ENCODE measurements around the gene SP9.
"Not testable (repeated sequence)": the region's sequence is repeated elsewhere in the genome, so short reads cannot be mapped to it uniquely, and the experiment has no call there.

SP9 gene

DNA sequence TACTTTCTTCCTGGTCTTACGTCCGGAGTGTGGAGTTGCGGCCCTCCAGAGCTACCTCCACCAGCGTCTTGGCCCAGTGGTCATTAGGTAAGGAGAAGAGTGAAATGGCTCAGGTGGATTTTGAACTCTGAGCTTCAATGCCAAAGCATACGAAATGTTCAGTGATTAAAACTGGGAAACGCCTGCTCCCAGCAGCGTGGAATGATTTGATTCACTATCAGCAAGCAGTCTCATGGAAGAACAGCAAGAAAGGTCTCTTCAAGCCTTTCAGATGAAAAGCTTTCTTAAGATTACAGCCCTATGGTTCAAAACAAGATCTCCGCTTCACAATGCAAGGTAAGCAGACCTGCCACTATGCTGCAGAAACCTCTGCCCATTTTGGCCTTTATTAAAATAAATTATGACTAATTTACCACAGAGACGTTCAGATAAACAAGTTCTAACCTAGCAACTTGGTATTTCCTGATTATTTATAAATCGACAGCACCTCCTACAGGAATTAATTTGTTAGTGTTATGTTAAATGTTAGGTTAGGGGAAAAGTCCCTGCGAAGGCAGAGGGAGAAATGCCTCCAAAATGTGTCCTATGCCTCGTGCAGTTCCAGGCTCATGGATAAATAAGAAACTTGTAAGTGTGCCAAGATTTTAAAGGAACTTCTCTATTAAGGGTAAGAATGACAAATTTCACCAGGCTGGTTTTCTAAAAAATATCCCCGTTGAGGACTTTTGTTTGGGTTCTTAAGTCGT is 10.1 kb downstream of the SP9 start:
- peak; percentile 36 for DNase-seq (ENCODE audit: low spot score)

DNA sequence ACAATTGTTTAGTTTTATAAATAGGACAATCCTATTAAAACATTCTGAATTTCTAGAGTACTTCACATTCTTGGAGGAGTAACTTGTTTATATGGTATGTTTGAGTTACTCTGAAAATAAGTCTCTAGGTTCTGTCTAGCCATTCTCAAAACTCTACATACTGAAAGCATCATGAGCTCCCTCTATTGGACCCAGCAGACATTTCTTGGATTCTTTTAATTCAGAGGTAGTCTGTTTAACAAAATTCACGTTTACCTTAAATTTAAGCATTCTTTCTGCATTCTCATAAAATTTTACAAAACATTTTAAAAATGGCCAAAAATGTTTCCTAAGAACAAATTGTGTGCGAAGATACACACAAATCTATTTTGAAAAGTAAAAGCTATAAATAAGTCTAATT is 15.3 kb downstream of the SP9 start:
- DNase-seq (ENCODE audit: low spot score): no peak

DNA sequence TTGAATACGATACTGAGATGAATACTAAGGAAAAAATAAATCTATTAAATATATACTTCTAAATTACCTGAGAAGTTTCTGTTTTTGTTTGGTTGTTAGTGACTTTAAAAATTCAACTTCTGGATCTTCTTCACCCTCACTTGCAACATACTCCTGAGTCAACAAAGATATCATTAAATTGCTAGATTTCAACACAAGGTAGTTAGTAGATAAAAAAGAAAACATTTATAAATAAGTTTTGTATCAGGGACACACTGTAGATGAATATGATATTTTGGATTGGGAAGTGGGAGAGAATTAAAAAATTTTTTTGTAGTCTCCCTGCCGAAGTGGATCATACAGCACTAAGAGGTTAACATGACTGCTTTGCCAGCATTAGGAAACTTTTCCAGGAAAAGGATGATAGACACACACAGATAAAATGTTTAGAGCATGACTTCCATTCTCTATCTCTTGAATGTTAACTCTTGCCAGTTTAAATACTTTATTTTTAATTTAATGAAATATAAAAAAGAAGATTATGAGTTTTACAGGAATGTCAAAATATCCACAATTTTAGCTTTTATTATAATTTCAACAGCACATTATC is 15.9 kb downstream of the SP9 start:
- DNase-seq (ENCODE audit: low spot score): no peak

DNA sequence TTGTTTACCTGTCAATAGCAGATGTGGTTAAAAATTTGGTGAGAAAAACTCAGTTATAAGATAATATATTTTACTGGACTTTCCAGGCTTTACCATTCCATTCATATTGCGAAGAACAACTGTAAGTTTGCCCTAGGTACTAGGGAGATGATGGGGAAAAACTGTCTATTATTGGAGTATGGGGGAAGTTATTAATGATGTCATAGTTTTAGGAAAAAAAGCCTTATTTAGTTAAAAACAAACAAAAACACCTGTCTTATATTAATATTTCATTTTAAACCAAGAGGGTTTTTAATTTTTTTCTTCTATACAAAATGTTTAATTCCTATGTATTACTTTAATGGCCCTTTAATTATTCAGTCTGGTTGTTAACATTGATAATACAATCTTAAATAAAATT is 18.2 kb downstream of the SP9 start:
- no peak for DNase-seq (ENCODE audit: low spot score)

DNA sequence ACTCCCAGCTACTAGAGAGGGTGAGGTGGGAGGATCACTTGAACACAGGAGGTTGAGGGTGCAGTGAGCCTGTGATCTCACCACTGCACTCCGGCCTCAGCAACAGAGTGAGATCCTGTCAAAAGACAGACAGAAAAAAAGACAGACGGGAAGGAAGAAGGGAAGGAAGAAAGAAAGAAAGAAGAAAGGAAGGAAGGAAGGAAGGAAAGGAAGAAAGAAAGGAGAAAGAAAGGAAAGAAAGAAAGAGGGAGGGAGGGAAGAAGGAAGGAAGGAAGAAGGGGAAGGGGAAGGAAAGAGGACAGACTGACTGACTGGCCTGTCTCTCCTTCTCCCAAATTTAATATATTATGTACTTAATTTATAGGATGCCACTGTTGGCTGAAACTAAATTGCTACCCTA is 21.6 kb downstream of the SP9 start:
- DNase-seq (ENCODE audit: low spot score): no peak

DNA sequence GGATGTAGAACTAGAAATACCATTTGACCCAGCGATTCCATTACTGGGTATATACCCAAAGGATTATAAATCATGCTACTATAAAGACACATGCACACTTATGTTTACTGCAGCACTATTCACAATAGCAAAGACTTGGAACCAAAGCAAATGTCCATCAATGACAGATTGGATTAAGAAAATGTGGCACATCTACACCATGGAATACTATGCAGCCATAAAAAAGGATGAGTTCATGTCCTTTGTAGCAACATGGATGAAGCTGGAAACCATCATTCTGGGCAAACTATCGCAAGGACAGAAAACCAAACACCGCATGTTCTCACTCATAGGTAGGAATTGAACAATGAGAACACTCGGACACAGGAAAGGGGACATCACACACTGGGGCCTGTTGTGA is 24.9 kb downstream of the SP9 start:
- not testable (repeated sequence) for DNase-seq (ENCODE audit: low spot score)

DNA sequence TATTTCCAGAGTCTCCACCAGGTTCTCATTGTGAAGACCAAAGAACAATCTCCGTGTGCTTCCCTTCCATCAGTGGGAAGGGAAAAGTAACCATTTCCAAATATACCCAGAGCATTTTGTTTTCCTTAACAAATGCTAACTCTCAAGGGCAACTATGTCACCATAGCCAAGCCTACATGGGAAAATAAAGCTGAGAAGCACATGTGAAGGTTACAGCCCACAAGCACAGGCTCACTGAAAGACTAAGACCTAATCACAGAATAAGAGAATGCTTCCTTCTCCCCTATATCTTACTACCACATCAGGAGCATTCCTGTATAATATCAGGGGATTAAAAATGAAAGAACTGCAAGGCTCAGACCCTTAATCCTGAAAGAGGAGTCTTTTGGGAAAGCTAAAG is 28.2 kb downstream of the SP9 start:
- DNase-seq (ENCODE audit: low spot score): no peak

DNA sequence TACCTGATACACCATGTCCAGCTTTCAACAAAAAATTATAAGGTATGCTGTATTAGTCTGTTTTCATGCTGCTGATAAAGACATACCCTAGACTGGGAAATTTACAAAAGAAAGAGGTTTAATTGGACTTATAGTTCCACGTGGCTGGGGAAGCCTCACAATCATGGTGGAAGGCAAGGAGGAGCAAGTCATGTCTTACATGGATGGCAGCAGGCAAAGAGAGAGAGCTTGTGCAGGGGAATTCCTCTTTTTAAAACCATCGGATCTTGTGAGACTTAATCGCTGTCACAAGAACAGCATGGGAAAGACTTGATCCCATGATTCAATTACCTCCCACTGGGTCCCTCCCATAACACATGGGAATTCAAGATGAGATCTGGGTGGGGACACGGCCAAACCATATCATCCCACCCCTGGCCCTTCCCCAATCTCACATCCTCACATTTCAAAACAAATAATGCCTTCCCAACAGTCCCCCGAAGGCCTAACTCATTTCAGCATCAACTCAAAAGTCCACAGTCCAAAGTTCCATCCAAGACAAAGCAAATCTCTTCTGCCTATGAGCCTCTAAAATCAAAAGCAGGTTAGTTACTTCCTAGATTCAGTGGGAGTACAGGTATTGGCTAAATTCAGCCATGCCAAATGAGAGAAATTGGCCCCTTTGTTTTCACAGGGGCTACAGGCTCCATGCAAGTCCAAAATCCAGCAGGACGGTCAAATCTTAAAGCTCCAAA is 28.9 kb downstream of the SP9 start:
- not testable (repeated sequence) for DNase-seq (ENCODE audit: low spot score)

DNA sequence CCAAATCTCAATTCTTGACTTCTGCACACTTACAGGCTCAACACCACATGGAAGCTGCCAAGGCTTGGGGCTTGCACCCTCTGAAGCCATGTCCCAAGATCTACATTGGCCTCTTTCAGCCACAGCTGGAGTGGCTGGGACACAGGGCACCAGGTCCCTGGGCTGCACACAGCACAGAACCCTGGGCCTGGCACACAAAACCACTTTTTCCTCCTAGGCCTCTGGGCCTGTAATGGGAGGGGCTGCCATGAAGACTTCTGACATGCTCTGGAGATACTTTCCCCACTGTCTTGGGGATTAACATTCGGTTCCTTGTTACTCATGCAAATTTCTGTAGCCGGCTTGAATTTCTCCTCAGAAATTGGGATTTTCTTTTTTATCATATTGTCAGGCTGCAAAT is 29.9 kb downstream of the SP9 start:
- no peak for DNase-seq (ENCODE audit: low spot score)

DNA sequence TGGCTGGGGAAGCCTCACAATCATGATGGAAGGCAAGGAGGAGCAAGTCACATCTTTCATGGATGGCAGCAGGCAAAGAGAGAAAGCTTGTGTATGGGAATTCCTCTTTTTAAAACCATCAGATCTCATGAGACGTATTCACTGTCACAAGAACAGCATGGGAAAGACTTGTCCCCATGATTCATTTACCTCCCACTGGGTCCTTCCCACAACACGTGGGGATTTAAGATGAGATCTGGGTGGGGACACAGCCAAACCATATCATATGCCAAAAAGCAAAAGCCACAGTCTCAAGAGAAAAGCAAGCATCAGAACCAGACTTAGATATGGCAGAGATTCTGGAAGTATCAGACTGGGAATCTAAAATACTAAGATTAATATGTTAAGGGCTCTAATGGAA is 30.8 kb downstream of the SP9 start:
- DNase-seq (ENCODE audit: low spot score): no peak

DNA sequence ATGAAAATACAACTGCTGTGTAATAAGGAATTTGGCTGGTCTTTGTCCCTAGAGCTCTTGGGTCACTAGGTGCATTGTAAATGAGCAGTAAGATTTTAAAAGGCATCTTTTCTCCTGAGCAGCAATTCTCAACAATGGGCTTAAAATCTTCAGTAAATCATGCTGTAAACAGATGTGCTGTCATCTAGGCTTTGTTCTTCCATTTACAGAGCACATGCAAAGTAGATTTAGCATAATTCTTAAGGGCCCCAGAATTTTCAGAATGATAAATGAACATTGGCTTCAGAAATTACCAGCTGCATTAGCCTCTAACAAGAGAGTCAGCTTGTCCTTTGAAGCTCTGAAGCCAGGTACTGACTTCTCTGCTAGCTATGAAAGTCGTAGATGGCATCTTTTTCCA is 33.9 kb downstream of the SP9 start:
- no peak for DNase-seq (ENCODE audit: low spot score)

DNA sequence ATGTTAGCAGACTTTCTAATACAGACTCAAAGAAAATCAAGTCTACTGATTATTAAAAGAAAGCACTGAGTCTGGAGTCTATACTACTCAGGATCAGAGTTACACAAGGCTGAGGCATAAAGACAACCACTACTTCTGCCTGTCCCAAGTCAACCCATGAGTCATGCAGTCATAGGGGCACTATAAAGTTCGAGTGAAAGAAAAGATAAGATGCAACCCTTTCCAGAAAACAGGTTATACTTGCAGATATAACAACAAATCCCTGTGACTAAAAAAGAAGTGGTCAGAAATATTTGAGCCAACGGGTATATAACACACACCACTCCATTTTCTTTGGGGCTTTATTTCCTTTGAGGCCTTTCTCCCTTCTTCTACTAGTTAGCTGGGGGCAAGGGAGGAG is 42.2 kb downstream of the SP9 start:
- no peak for DNase-seq (ENCODE audit: low spot score)

DNA sequence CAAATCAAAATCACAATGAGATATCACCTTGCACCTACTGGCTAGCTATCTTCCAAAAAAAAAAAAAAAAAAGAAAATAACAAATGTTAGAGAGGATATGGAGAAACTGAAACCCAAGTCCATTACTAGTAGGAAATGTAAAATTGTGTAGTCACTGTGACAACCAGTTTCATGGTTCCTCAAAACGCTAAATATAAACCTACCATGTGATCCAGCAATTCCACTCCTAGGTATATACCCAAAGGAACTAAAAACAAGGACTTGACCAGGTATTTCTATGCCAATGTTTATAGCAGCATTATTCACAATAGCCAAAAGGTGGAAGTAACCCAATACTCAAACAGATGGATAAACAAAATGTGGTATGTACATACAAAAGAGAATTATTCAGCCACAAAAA is 49.0 kb downstream of the SP9 start:
- no peak for DNase-seq (ENCODE audit: low spot score)

DNA sequence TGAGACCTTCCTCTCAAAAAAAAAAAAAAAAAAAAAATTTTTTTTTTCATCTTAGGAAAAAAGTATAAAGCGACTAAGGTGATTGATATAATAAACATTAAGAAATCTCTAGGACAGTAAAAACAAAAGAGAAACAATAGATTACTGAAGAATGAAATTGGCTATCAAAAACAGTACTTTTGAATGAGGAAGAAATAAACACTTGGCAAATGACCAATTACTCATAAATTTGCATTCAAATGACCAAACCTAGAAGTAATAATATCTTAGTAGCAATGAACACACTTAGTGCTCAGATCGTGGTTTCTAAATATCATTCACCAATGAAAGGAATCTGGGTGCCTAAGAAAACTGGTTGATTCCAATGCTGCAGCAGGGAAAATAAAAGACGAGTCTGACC is 50.4 kb downstream of the SP9 start:
- no peak for DNase-seq (ENCODE audit: low spot score)
